Fibroblast of upper back skin (primary cell): ENCODE data around the gene CEACAM7.
A peak's percentile ranks its signal among the peaks of the same experiment; 100 is the strongest.
"Not testable (repeated sequence)": the region's sequence is repeated elsewhere in the genome, so short reads cannot be mapped to it uniquely, and the experiment has no call there.

ENCODE experiments used
- DNase-seq: peaks from one replicate; pipeline ENCODE4 v3.0.0-alpha.2; 2013

The CEACAM7 gene

GRCh38 chr19:41688098-41688497 is at the start of gene CEACAM7:
Gene CEACAM7 (minus strand): TSS chr19:41688270. CDS start chr19:41688165, 105 bp downstream.
- DNase-seq: no peak

- DNase-seq: no peak
These were observed 47.1 kb upstream of the CEACAM7 start for GRCh38 chr19:41735071-41735600.

- no peak for DNase-seq
These were observed 46.5 kb upstream of the CEACAM7 start for GRCh38 chr19:41734585-41734984.

- DNase-seq: no peak
These were observed 46.1 kb upstream of the CEACAM7 start for GRCh38 chr19:41734156-41734555.

GRCh38 chr19:41726493-41726892 is 38.4 kb upstream of the CEACAM7 start:
- no peak for DNase-seq

GRCh38 chr19:41720103-41720502 is 32.0 kb upstream of the CEACAM7 start:
- no peak for DNase-seq

- no peak for DNase-seq
These were observed 30.7 kb upstream of the CEACAM7 start for GRCh38 chr19:41718761-41719160.

GRCh38 chr19:41714598-41714997 is 26.5 kb upstream of the CEACAM7 start:
- DNase-seq: no peak

- no peak for DNase-seq
These were observed 23.5 kb upstream of the CEACAM7 start for GRCh38 chr19:41711376-41712261.

- no peak for DNase-seq
These were observed 22.0 kb upstream of the CEACAM7 start for GRCh38 chr19:41709951-41710645.

GRCh38 chr19:41709516-41709915 is 21.4 kb upstream of the CEACAM7 start:
- DNase-seq: not testable (repeated sequence)

- DNase-seq: no peak
These were observed 20.4 kb upstream of the CEACAM7 start, which contains the start of gene CEACAM5 for GRCh38 chr19:41708481-41708880. Gene CEACAM5 (plus strand): TSS chr19:41708626. CDS start chr19:41708732, 106 bp downstream.

- no peak for DNase-seq
These were observed 19.9 kb upstream of the CEACAM7 start for GRCh38 chr19:41707871-41708371.

- DNase-seq: no peak
These were observed 19.4 kb upstream of the CEACAM7 start for GRCh38 chr19:41707502-41707812.

GRCh38 chr19:41706741-41707501 is 18.9 kb upstream of the CEACAM7 start:
- peak; percentile 3 for DNase-seq

- peak; percentile 11 for DNase-seq
These were observed 17.5 kb upstream of the CEACAM7 start for GRCh38 chr19:41705393-41706174.

GRCh38 chr19:41703602-41704293 is 15.7 kb upstream of the CEACAM7 start:
- no peak for DNase-seq

GRCh38 chr19:41702171-41702651 is 14.1 kb upstream of the CEACAM7 start:
- peak; percentile 35 for DNase-seq

GRCh38 chr19:41701401-41702075 is 13.5 kb upstream of the CEACAM7 start:
- DNase-seq: no peak

GRCh38 chr19:41700381-41701195 is 12.5 kb upstream of the CEACAM7 start:
- no peak for DNase-seq
